A673 (cell line): ENCODE measurements around the gene FSCN2. TPM values are rescaled to one million over a fixed set of nuclear protein-coding genes. Genes with fewer than 3 reads are reported as not detected.

ENCODE experiments used
- BruUV-seq: library from RNA; stranded (reverse); fragments of 400-500 nt; replicated peaks from 2 replicates; lab custom pipeline; 2021; lab: Mats Ljungman, UMichigan
- CTCF ChIA-PET: fragments of 300-600 bp; sonication (Branson Sonifier 250); formaldehyde crosslinking; loops from one replicate; lab custom pipeline; 2022; ENCODE audit warnings: antibody characterized with exemption; lab: Charles Lee
- POLR2A ChIA-PET: fragments of 300-600 bp; sonication (Branson Sonifier 250); formaldehyde crosslinking; loops from one replicate; lab custom pipeline; 2022; ENCODE audit warnings: antibody characterized with exemption; ENCODE audit not compliant: low non-redundant PET; lab: Charles Lee
- DNase-seq: peaks from one replicate; pipeline ENCODE4 v3.0.0-alpha.2; 2015; ENCODE audit warnings: low spot score
- H3K27ac ChIP-seq: fragments of 200-600 bp; sonication (generic); 2 replicates; pipeline ENCODE4 v1.5.1; 2016; ENCODE audit warnings: mixed run types, low read depth, mild to moderate bottlenecking, mixed read lengths, antibody characterized with exemption, low read length; ENCODE audit not compliant: poor library complexity, severe bottlenecking
- H3K27me3 ChIP-seq: fragments of 200-600 bp; sonication (generic); replicated peaks from 2 replicates; pipeline ENCODE4 v1.6.1; 2017; ENCODE audit warnings: mixed run types, low read depth, mild to moderate bottlenecking, mixed read lengths, antibody characterized with exemption, low read length; ENCODE audit not compliant: insufficient read depth, poor library complexity
- H3K36me3 ChIP-seq: fragments of 200-600 bp; sonication (generic); 2 replicates; pipeline ENCODE4 v1.6.1; 2016; ENCODE audit warnings: mixed run types, mild to moderate bottlenecking, mixed read lengths, antibody characterized with exemption, low read length; ENCODE audit not compliant: insufficient read depth, poor library complexity, severe bottlenecking
- H3K4me1 ChIP-seq: fragments of 200-600 bp; sonication (generic); 2 replicates; pipeline ENCODE4 v1.6.1; 2017; ENCODE audit warnings: mixed run types, mild to moderate bottlenecking, mixed read lengths, antibody characterized with exemption, low read length; ENCODE audit not compliant: insufficient read depth, poor library complexity, severe bottlenecking
- H3K4me3 ChIP-seq: fragments of 200-600 bp; sonication (generic); 2 replicates; pipeline ENCODE4 v1.5.1; 2016; ENCODE audit warnings: low read depth, mixed run types, mild to moderate bottlenecking, mixed read lengths, low read length; ENCODE audit not compliant: poor library complexity, severe bottlenecking
- H3K9me3 ChIP-seq: fragments of 200-600 bp; sonication (generic); 2 replicates; pipeline ENCODE4 v1.6.1; 2016; ENCODE audit warnings: mixed run types, low read depth, mild to moderate bottlenecking, mixed read lengths, antibody characterized with exemption, low read length; ENCODE audit not compliant: poor library complexity, severe bottlenecking
- EZH2 ChIP-seq: fragments of 200-600 bp; sonication (generic); IDR thresholded peaks from 2 replicates; pipeline ENCODE4 v1.6.1; 2017; ENCODE audit warnings: borderline replicate concordance, low read depth, mild to moderate bottlenecking, mixed read lengths, antibody characterized with exemption, low read length; ENCODE audit not compliant: poor library complexity, severe bottlenecking
- intact Hi-C: fragments of 100-400 bp; cut with micrococcal nuclease; formaldehyde crosslinking; loops from one replicate; pipeline ENCODE4 v1.10.0; 2022; ENCODE audit not compliant: unreplicated experiment
- total RNA-seq: library from RNA; stranded (reverse); gene quantifications from 2 replicates; pipeline ENCODE4 v1.2.3, GENCODE V29; 2021
- TF ChIP-seq, protein P1 (sequence below): fragments of 300-800, 200-600 bp; sonication (generic); conservative IDR thresholded peaks from 2 replicates; pipeline ENCODE4 v1.5.1; 2017; ENCODE audit warnings: low read depth, mild to moderate bottlenecking, antibody characterized with exemption, low read length, moderate library complexity, mixed read lengths

FSCN2 gene
- total RNA-seq, 1 experiment from 2014 or later: 0.26 TPM

DNA sequence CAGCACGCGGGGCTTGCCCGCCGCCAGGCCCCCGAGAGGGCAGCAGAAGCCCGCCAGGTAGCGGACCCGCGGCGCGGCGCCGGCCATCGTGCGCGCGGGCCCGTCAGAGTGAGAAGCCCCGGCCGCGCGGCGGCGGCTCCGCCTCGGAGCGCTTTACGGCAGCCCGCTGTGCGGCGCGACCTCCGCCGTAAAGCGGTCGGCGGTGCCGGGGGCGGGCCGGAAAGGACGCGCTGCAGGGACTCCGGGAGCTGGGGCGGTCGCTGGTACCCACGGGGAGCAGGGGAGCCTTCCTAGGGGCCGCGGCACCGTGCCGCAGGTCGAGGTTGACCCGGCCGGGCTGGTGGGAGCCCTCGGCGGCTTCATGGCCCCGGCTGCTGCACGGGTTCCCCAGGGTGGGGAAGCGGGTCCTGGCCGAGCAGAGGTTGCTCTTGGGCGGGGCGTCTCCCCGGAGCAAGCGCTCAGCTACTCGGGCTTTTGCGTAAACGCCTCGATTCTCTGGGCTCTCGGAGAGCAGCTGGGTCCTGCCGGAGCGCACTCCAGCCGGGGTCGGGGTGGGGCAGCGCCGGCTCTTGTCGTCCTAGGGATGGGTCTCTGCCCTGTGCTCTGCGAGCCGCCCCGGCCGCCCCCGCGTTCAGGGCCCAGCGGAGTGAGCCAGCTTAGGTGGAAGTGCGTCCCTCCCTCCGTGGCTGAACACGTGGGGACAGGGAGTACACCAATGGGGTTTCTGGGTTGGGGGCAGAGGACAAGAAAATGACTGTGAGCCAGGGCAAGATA is 24.3 kb downstream of the FSCN2 start, which contains the start of gene FAAP100:
TSS of gene FAAP100 (minus strand) at position 110 of the 774 bp plus-strand sequence. CDS start at position 87, 23 bp downstream.
- DNase-seq: peak; percentile 92
- BruUV-seq: no TSS peak
- POLR2A ChIA-PET: interaction anchor here (0.6 to 0.7 kb wide), 2 partner anchors 37 to 95 kb away, joined by 4 read pairs; no protein-coding TSS in a partner anchor
- CTCF ChIA-PET: interaction anchor here (0.8 to 1.1 kb wide), 2 partner anchors 14 to 49 kb away, joined by 3 read pairs; no protein-coding TSS in a partner anchor
- intact Hi-C loops: loop anchor here (5.0 kb wide), 1 partner anchor 35 kb away; no protein-coding TSS in a partner anchor
- no peaks in the 10 kb centered on the region for H3K9me3 ChIP-seq
- H3K27ac ChIP-seq: peak within 1 kb of the TSS; percentile 96
- peak within 1 kb of the TSS; percentile 85 for H3K4me3 ChIP-seq
- peaks cover 42% of the 10 kb centered on the region for H3K36me3 ChIP-seq
- TF ChIP-seq, protein P1, sequence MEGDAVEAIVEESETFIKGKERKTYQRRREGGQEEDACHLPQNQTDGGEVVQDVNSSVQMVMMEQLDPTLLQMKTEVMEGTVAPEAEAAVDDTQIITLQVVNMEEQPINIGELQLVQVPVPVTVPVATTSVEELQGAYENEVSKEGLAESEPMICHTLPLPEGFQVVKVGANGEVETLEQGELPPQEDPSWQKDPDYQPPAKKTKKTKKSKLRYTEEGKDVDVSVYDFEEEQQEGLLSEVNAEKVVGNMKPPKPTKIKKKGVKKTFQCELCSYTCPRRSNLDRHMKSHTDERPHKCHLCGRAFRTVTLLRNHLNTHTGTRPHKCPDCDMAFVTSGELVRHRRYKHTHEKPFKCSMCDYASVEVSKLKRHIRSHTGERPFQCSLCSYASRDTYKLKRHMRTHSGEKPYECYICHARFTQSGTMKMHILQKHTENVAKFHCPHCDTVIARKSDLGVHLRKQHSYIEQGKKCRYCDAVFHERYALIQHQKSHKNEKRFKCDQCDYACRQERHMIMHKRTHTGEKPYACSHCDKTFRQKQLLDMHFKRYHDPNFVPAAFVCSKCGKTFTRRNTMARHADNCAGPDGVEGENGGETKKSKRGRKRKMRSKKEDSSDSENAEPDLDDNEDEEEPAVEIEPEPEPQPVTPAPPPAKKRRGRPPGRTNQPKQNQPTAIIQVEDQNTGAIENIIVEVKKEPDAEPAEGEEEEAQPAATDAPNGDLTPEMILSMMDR: no peak
- no peak for TF ChIP-seq EZH2
- H3K4me1 ChIP-seq: peaks cover 10% of the 10 kb centered on the region
- no peaks in the 10 kb centered on the region for H3K27me3 ChIP-seq

DNA sequence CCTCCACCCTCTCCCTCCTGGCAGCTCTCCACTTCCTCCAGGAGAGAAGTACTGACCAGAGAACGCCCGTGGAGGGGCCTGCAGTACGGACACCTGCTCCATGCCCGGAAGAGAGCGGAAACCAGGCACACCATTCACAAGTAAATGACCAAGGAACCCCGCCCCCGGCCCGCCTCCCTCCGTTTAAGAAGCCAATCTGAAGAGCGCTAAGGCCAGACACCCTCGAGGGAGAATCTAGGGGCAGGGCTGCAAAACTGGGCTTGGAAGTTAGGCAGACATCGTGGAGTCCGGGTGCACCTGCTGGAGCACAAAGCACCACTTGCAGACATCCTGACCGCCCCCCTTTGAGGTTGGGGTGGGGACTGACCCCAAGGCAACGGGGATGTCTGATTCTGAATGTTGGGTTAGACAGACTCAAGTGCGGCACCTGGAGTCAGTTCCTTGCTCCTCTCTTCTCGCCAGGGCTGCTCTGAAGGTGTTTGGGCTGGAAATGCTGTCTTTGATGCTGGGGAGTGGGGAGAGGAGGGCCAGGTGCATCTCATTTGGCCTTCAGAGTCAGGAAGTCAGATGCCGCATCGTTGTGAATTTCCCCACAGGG is 24.9 kb downstream of the FSCN2 start:
- Histone ChIP-seq H3K36me3 (peaks cover 42% of the 10 kb centered on the region), H3K4me3 (peak overlapping the region; percentile 85), H3K9me3 (no peaks in the 10 kb centered on the region), H3K27ac (peak overlapping the region; percentile 96), H3K4me1 (peaks cover 10% of the 10 kb centered on the region), H3K27me3 (no peaks in the 10 kb centered on the region)
- TF ChIP-seq, protein P1: 0 out of 2 replicates have a peak, but pooled peaks have one; percentile 11
- no peak for TF ChIP-seq EZH2
- CTCF ChIA-PET: interaction anchor here (1.1 kb wide), 1 partner anchor 14 kb away, joined by 3 read pairs; no protein-coding TSS in a partner anchor
- POLR2A ChIA-PET: interaction anchor here (0.7 kb wide), 1 partner anchor 38 kb away, joined by 4 read pairs; no protein-coding TSS in a partner anchor
- DNase-seq: peak; percentile 95
- intact Hi-C loops: loop anchor here (5.0 kb wide), 1 partner anchor 36 kb away; no protein-coding TSS in a partner anchor
- no TSS peak for BruUV-seq

DNA sequence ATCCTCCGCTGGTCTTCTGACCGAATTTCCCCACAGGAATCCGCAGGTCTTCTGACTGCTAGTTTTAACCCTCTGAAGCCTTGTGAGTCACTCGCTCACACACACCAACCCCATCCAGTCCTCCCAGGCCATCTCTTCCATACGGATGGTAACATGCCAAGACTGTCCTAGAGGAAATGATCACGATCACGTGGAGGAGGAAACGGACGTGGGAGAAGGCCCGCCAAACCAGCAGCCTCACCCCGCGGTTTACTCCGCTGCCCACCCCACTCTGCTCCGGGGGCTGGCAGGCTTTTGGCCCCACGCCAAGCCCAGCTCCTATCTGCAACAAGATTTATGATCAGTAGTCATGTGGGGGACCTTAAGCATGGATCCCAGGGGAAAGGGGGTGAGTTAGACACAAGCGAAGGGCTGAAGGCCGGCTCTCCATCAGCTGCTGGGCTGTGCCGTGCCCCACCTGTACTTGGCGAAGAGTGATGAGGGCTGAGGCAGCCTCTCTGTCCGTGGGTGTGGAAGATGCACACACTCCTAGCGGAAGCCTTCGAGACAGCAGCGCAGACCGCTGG is 25.5 kb downstream of the FSCN2 start:
- no peaks in the 10 kb centered on the region for H3K27me3 ChIP-seq
- peak overlapping the region; percentile 96 for H3K27ac ChIP-seq
- peaks cover 45% of the 10 kb centered on the region for H3K36me3 ChIP-seq
- no peak for TF ChIP-seq EZH2
- TF ChIP-seq, protein P1: no peak
- intact Hi-C loops: loop anchor here (5.0 kb wide), 1 partner anchor 36 kb away; no protein-coding TSS in a partner anchor
- CTCF ChIA-PET: no interaction called here
- no TSS peak for BruUV-seq
- H3K9me3 ChIP-seq: no peaks in the 10 kb centered on the region
- peak; percentile 89 for DNase-seq
- POLR2A ChIA-PET: interaction anchor here (0.5 kb wide), 1 partner anchor 372 kb away, joined by 4 read pairs; no protein-coding TSS in a partner anchor
- H3K4me1 ChIP-seq: peaks cover 10% of the 10 kb centered on the region
- H3K4me3 ChIP-seq: peak overlapping the region; percentile 85
